ENCODE results near the gene GPRASP3.

The GPRASP3 gene

DNA sequence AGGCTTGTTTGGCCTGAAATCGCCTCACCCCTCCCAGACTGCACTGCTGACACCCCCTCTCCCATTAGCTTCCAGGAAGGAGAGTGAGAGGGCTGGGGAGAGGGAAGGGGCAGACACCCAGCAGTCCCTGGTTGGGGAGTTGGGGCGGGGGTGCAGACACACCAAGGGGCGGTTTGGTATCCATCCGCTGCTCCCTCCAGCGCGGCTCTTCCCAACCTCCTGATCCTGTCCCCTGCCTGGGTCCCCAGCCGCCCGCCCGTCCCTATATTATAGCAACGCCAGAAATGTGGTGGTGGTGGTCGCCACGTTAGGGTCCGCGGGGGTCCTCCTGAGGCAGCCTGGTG is 24.9 kb downstream of the GPRASP3 start:
- in situ Hi-C loops (cut with MboI; ENCODE audit: low sequenced_read_pairs) = no loop called here

DNA sequence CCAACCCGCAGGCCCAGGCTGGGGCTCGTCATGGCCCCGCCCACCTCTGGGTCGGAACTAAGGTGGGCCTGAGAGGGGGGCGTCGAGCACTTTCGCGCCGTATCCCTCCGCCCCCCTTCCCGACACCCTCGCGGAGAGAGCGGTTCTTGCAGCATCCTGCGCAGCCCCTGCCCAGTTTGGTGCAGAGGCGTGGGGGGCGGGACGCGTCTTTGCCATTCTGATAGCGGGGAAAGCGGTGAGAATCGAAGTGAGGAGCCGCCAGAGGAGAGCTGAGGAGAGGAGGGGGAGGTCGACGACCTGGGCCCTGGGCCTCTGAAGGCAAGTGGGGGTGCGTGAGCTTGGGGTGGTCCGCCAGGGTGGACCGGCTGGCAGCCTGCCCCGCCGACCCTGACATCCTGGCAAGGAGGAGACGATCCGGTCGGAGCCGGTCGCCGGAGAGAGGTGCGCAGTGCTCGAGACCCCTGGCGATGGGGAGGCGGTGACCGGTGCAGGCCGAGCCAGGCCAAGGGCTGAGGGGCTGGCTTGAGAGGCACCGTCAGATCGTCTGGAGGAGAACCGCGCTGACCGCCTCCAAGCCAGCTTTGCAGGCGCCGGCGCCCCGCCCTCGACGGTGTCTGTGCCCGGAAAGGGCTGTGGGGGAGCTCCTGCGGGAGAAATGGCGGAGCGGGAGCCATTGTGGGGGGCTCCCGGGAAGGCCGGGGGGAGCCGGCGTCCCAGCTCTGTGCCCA is 25.5 kb downstream of the GPRASP3 start:
- in situ Hi-C loops (cut with MboI; ENCODE audit: low sequenced_read_pairs) = no loop called here

DNA sequence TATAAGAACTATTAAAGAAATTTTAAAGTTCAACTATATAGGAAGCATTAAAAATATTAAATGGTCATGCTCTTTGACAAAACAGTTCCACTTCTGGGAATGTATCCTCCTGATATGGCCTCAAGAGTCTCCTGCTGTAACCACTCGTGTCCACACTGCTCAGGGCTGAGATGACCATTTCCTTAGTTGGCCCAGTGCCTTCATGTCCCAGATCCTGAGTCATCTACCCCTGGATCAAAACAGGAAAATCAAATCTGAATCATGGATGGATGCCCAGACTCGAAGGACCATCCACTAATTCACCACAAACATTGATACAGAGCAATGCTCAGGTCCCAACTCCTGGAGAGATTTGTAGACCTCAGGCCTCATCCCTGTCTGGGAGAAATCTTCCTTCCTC is 44.7 kb downstream of the GPRASP3 start:
- in situ Hi-C loops (cut with MboI; ENCODE audit: low sequenced_read_pairs) = no loop called here

DNA sequence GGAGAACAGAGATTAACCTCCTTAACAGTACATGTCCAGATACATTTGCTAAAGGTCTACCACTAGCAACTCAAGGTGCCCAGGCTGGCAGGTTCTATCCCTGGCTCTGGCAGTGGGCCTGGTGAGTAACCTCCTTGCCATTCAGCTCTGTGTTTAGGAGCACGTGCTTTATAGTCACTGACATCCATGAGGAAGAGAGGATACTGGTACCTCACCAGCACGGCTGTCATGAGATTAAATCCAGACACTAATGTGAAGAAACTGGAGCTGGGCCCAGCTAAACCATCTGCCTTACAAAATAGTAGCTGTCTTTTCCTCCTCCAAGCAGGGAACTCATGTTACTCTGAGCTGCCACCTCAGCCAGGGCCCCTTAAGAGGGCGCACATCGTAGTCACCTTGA is 45.3 kb downstream of the GPRASP3 start:
- in situ Hi-C loops (cut with MboI; ENCODE audit: low sequenced_read_pairs) = no loop called here

DNA sequence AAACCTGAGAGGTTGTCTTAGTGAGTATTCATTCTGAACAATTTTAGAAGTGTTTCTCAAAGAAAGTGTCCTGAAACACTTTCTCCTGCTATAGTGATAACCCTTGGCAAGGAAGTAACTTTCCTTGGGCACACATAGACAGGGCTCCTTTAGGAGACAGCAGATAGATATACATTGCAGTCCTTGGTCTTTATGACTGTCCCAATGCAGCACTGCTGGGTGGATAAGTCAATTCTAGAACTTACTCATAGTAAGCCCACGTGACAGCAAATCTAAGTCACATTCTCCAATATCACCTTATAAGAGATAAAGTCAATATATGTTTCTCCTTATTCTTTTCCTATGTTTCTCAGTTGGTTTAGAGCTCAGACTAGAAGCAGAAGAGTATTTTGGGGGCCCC is 46.7 kb downstream of the GPRASP3 start:
- in situ Hi-C loops (cut with MboI; ENCODE audit: low sequenced_read_pairs) = no loop called here

DNA sequence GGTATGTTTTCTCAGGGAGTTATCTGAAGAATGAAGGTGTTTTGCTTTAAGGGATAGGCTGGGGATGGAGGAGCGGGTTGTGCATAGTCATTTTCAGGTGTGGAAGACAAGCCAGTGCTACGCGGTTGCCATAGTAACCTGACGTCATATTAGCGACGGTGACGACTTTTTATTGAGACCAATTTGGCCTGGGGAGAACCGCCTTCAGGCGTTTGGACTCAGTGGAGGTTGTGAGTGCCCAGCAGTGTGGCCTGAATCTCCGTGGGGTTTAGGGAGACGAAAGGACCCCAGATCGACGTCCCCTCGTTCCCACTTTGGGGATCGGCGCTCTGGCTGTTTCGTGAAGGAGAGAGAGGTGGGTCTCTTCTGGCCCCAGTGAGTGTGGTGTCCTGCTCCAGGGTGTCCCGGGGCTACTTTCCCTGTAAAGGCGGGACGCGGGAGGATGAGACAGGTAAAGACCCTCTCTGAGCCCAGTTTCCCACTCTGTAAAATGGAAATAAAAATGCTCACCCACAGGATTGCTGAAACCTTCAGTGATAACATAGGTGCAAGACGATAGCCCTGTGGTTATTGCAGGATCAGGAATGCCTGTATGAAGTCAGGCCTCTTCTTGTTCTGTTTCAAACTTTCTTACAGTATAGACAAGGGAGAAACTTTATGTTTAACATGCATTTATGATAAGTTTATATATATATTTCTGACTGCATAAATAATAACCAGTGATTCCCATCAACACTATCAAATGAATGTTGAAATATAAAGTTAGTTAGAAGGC is 48.6 kb downstream of the GPRASP3 start:
- in situ Hi-C loops (cut with MboI; ENCODE audit: low sequenced_read_pairs) = no loop called here

Data from HL-60/S4 (cell line).